Spleen (tissue), 11 donors: ENCODE data around the gene EPB41L4B. TPM values are rescaled to one million over a fixed set of nuclear protein-coding genes. Genes with fewer than 3 reads are reported as not detected.

Experiments
- DNase-seq: peaks from one replicate; pipeline ENCODE4 v3.0.0-alpha.2; 2020
- H3K27ac ChIP-seq, 8 donors: fragments of 200-600 bp; sonication (generic) in 7 of 8; 1 replicate in 4 of 8; 2 replicates in 4 of 8; pipeline versions ENCODE4 v1.5.0 to v1.8.0; 2016 to 2021; ENCODE audit warnings: inconsistent platforms in 4 of 8, mild to moderate bottlenecking in 4 of 8, moderate library complexity in 1 of 8
- H3K27me3 ChIP-seq, 7 donors: fragments of 200-600 bp; sonication (generic) in 6 of 7; replicated peaks in 1 of 7; 1 replicate in 4 of 7; 2 replicates in 3 of 7; pipeline versions ENCODE4 v1.5.0 to v1.8.0; 2016 to 2021; ENCODE audit warnings: inconsistent platforms in 3 of 7, mild to moderate bottlenecking in 1 of 7
- H3K36me3 ChIP-seq, 6 donors: fragments of 200-600 bp; sonication (generic) in 5 of 6; 1 replicate in 4 of 6; 2 replicates in 2 of 6; pipeline versions ENCODE4 v1.5.0 to v1.8.0; 2016 to 2021; ENCODE audit warnings: inconsistent platforms in 2 of 6
- H3K4me1 ChIP-seq, 6 donors: fragments of 200-600 bp; sonication (generic) in 5 of 6; 1 replicate in 3 of 6; 2 replicates in 3 of 6; pipeline versions ENCODE4 v1.5.0 to v1.8.0; 2016 to 2021; ENCODE audit warnings: inconsistent platforms in 3 of 6
- H3K4me3 ChIP-seq, 8 donors: fragments of 200-600 bp; sonication (generic) in 7 of 8; 1 replicate in 4 of 8; 2 replicates in 4 of 8; pipeline versions ENCODE4 v1.5.0 to v1.8.0; 2016 to 2021; ENCODE audit warnings: inconsistent platforms in 4 of 8, mild to moderate bottlenecking in 4 of 8, moderate library complexity in 2 of 8
- H3K9me3 ChIP-seq, 8 donors: fragments of 200-600 bp; sonication (generic) in 7 of 8; 1 replicate in 4 of 8; 2 replicates in 4 of 8; pipeline versions ENCODE4 v1.5.0 to v1.8.0; 2016 to 2021; ENCODE audit warnings: inconsistent platforms in 4 of 8
- POLR2A ChIP-seq, 3 donors: fragments of 450-650 bp; IDR thresholded peaks; one replicate each; pipeline ENCODE4 v1.5.1; 2017; ENCODE audit warnings: antibody characterized with exemption in 3 of 3, mild to moderate bottlenecking in 1 of 3
- POLR2AphosphoS5 ChIP-seq, 3 donors: sonication (generic); formaldehyde crosslinking; IDR thresholded peaks; one replicate each; pipeline ENCODE4 v1.5.1; 2017; ENCODE audit warnings: antibody characterized with exemption in 3 of 3
- WGBS, 5 donors: extraction: QIAGEN DNeasy Blood & Tissue Kit in 3 of 5; methylation state at CpG; one replicate each; pipeline versions ENCODE4 v1.1.5 to v1.1.7; 2013 to 2018; 5-methylcytosine and 5-hydroxymethylcytosine counted together
- intact Hi-C: fragments of 100-400 bp; cut with DNase I; formaldehyde crosslinking; loops from one replicate; pipeline ENCODE4 v1.15.0; 2023; ENCODE audit warnings: low total_unique reads
- polyA plus RNA-seq, 3 donors: library from polyadenylated mRNA; stranded (reverse); fragments of 200-250 nt; gene quantifications; one replicate each; pipeline ENCODE4 v1.2.1, GENCODE V29; 2013
- small RNA-seq, 4 donors: library from RNA; depleted of rRNA; stranded (forward); fragments of <200 nt; gene quantifications; one replicate each; pipeline ENCODE3, GENCODE V24; 2016
- total RNA-seq, 7 donors: library from RNA; depleted of rRNA in 3 of 7; stranded (reverse); fragments of >200 nt in 3 of 7; fragmentation: NEBNext Ultra II Directional in 4 of 7; extraction: Animal tissue kit (Norgen Biotek cat#: 25700) in 4 of 7; gene quantifications; one replicate each; pipeline versions ENCODE4 v1.1.0 to v1.2.1, GENCODE V29; 2016 to 2021
- TF ChIP-seq, protein P1 (sequence below), 11 experiments: fragments of 200-600 bp in 7 of 11; fragments of 450-650 bp in 4 of 11; sonication (generic) in 4 of 11; IDR thresholded peaks in 8 of 11; conservative IDR thresholded peaks in 3 of 11; 1 replicate in 7 of 11; 2 replicates in 4 of 11; pipeline versions ENCODE4 v1.4.0 to v1.8.0; 2016 to 2021; ENCODE audit warnings: antibody characterized with exemption in 11 of 11, inconsistent platforms in 4 of 11, mild to moderate bottlenecking in 1 of 11
- donor health status: healthy with polysubstance abuse.
- donor health status: DM: no; HTN: no; CAD: no; lungs with moderate emphysema.
- donor health status: DM: no; HTN: no; CAD: no.
- donor health status: Bipolar disorder and iron deficiency.
- donor health status: healthy.
- donor health status: DM: no; HTN: no; CAD: no.
- donor health status: DM: yes; HTN: yes; CAD: no.

Gene EPB41L4B
- total and polyA plus RNA-seq, 10 donors: 0.02 to 0.43 (median 0.18) TPM; not detected in 3

DNA sequence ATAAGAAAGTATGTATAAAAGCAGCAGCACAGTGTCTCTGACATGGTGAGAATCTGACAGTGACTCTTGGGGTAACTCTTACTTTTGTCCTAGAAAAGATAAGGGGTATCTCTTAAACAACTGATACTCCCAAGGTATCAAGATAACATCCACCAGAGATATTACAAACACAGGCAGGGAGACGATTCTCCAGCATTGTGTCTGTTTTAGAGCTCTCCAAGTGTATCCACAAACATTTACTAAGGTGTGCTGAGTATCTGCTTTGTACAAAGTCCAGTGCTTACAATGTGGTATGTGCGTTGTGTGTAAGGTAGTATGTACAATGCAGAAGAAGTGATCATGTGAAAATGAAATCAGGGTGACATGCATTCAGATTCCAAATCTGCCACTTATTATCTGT is 196.7 kb downstream of the EPB41L4B start:
- Histone ChIP-seq H3K9me3 (no peaks in the 10 kb centered on the region), H3K27me3 (no peaks in the 10 kb centered on the region), H3K4me1 (peaks cover 0 to 11% (median 7%) of the 10 kb centered on the region in 6 donors), H3K4me3 (no peak overlapping the region), H3K27ac (no peak overlapping the region), H3K36me3 (no peaks in the 10 kb centered on the region)
- intact Hi-C loops: no loop called here
- WGBS, 5 donors: 81 to 89% (median 85%) methylated on average over 2 of the region's 2 CpGs
- no peak for TF ChIP-seq POLR2AphosphoS5 (IDR thresholded peaks at IDR 0.05)
- TF ChIP-seq, protein P1, sequence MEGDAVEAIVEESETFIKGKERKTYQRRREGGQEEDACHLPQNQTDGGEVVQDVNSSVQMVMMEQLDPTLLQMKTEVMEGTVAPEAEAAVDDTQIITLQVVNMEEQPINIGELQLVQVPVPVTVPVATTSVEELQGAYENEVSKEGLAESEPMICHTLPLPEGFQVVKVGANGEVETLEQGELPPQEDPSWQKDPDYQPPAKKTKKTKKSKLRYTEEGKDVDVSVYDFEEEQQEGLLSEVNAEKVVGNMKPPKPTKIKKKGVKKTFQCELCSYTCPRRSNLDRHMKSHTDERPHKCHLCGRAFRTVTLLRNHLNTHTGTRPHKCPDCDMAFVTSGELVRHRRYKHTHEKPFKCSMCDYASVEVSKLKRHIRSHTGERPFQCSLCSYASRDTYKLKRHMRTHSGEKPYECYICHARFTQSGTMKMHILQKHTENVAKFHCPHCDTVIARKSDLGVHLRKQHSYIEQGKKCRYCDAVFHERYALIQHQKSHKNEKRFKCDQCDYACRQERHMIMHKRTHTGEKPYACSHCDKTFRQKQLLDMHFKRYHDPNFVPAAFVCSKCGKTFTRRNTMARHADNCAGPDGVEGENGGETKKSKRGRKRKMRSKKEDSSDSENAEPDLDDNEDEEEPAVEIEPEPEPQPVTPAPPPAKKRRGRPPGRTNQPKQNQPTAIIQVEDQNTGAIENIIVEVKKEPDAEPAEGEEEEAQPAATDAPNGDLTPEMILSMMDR (IDR thresholded peaks at IDR 0.05 in 8 of 11, conservative IDR thresholded peaks at IDR 0.05 in 3 of 11): no peak
- TF ChIP-seq POLR2A (IDR thresholded peaks at IDR 0.05): no peak
- DNase-seq: no peak

- Histone ChIP-seq H3K27ac (peak overlapping the region in 1 of 8 donors; percentile 51), H3K4me1 (peaks cover 7 to 23% (median 18%) of the 10 kb centered on the region in 6 donors), H3K9me3 (no peaks in the 10 kb centered on the region), H3K4me3 (no peak overlapping the region), H3K27me3 (no peaks in the 10 kb centered on the region), H3K36me3 (no peaks in the 10 kb centered on the region)
- no peak for TF ChIP-seq POLR2A (IDR thresholded peaks at IDR 0.05)
- TF ChIP-seq, protein P1 (IDR thresholded peaks at IDR 0.05 in 8 of 11, conservative IDR thresholded peaks at IDR 0.05 in 3 of 11): no peak
- TF ChIP-seq POLR2AphosphoS5 (IDR thresholded peaks at IDR 0.05): no peak
- no peak for DNase-seq
- WGBS, 5 donors: 57 to 80% (median 72%) methylated on average over 12 of the region's 12 CpGs
- intact Hi-C loops: no loop called here
Measured at GRCh38 chr9:109122726-109123621, 197.9 kb downstream of the EPB41L4B start.

Small RNA genes lying within 50 kb of the gene (small RNA-seq; reads per million reads assigned to genes)
- 0 reads per million in 4 donors for gene RF00019
- 0 reads per million in 4 donors for gene RNU6-984P

Other genes with a start within 250 kb of the EPB41L4B start
- gene TMEM245, start 201.1 kb downstream of the EPB41L4B start, total RNA-seq: 10 to 100 TPM; 24.7 to 71.6 (median 44.1) TPM
- 1 to 10 TPM; 3.2 to 6.7 (median 5.0) TPM for gene TMEM245, start 201.1 kb downstream of the EPB41L4B start, polyA plus RNA-seq
- gene FRRS1L, start 153.8 kb downstream of the EPB41L4B start, total RNA-seq: not detected
- under 1 TPM in 2 of 3 donors, not detected in 1; under 0.01 to 0.03 TPM for gene FRRS1L, start 153.8 kb downstream of the EPB41L4B start, polyA plus RNA-seq
- 1 to 10 TPM in 2 of 7 donors, under 1 TPM in 5; 0.30 to 1.7 (median 0.56) TPM for gene PTPN3, start 177.2 kb upstream of the EPB41L4B start, total RNA-seq
- under 1 TPM; 0.20 to 0.35 (median 0.29) TPM for gene PTPN3, start 177.2 kb upstream of the EPB41L4B start, polyA plus RNA-seq